ENCODE data around the gene RNF227.
"Not testable (repeated sequence)": the region's sequence is repeated elsewhere in the genome, so short reads cannot be mapped to it uniquely, and the experiment has no call there.

Gene RNF227

GRCh38 chr17:7915611-7916384, at the start of gene RNF227:
Gene RNF227, minus strand, starts transcription at chr17:7916289. Its CDS starts 94 bp downstream, at chr17:7916195.
- DNase-seq (ENCODE audit: low read depth): peak; percentile 59

- no peak for DNase-seq (ENCODE audit: low read depth)
Measured at GRCh38 chr17:7961421-7961820, 45.3 kb upstream of the RNF227 start.

GRCh38 chr17:7959503-7960253, 43.6 kb upstream of the RNF227 start:
- no peak for DNase-seq (ENCODE audit: low read depth)

GRCh38 chr17:7956228-7956965, 40.3 kb upstream of the RNF227 start:
- no peak for DNase-seq (ENCODE audit: low read depth)

GRCh38 chr17:7955414-7956227, 39.5 kb upstream of the RNF227 start:
- no peak for DNase-seq (ENCODE audit: low read depth)

GRCh38 chr17:7953266-7953665, 37.2 kb upstream of the RNF227 start:
- DNase-seq (ENCODE audit: low read depth): not testable (repeated sequence)

- DNase-seq (ENCODE audit: low read depth): no peak
Measured at GRCh38 chr17:7951143-7951792, 35.2 kb upstream of the RNF227 start.

GRCh38 chr17:7950578-7950977, 34.5 kb upstream of the RNF227 start:
- no peak for DNase-seq (ENCODE audit: low read depth)

- DNase-seq (ENCODE audit: low read depth): no peak
Measured at GRCh38 chr17:7947651-7948050, 31.6 kb upstream of the RNF227 start.

GRCh38 chr17:7946441-7946840, 30.4 kb upstream of the RNF227 start:
- no peak for DNase-seq (ENCODE audit: low read depth)

GRCh38 chr17:7945651-7946050, 29.6 kb upstream of the RNF227 start:
- no peak for DNase-seq (ENCODE audit: low read depth)

- no peak for DNase-seq (ENCODE audit: low read depth)
Measured at GRCh38 chr17:7944326-7944725, 28.2 kb upstream of the RNF227 start.

GRCh38 chr17:7943291-7943690, 27.2 kb upstream of the RNF227 start:
- no peak for DNase-seq (ENCODE audit: low read depth)

- no peak for DNase-seq (ENCODE audit: low read depth)
Measured at GRCh38 chr17:7940743-7941142, 24.7 kb upstream of the RNF227 start.

GRCh38 chr17:7940034-7940433, 23.9 kb upstream of the RNF227 start:
- DNase-seq (ENCODE audit: low read depth): no peak

GRCh38 chr17:7935859-7936258, 19.8 kb upstream of the RNF227 start:
- no peak for DNase-seq (ENCODE audit: low read depth)

- DNase-seq (ENCODE audit: low read depth): no peak
Measured at GRCh38 chr17:7932949-7933348, 16.9 kb upstream of the RNF227 start.

GRCh38 chr17:7932483-7932891, 16.4 kb upstream of the RNF227 start:
- DNase-seq (ENCODE audit: low read depth): no peak

- peak; percentile 99 for DNase-seq (ENCODE audit: low read depth)
Measured at GRCh38 chr17:7931709-7932482, 15.8 kb upstream of the RNF227 start, which contains the start of the genes CNTROB and TRAPPC1. Gene CNTROB, plus strand, starts transcription at chr17:7932206. Its CDS starts 874 bp downstream, at chr17:7933080. Gene TRAPPC1, minus strand, starts transcription at chr17:7931946. Its CDS starts 117 bp downstream, at chr17:7931829.
